SIG-M5 (cell line): ENCODE data around the gene ACTN4.

Experiments
- DNase-seq: peaks from one replicate; lab custom pipeline; 2025; lab: John Stamatoyannopoulos, UW

The ACTN4 gene

GRCh38 chr19:38635483-38636399 is 11.7 kb upstream of the ACTN4 start:
- no peak for DNase-seq

GRCh38 chr19:38638461-38638860 is 9.0 kb upstream of the ACTN4 start:
- no peak for DNase-seq

GRCh38 chr19:38639679-38640078 is 7.8 kb upstream of the ACTN4 start:
- no peak for DNase-seq

- DNase-seq = no peak
These were observed 7.1 kb upstream of the ACTN4 start for GRCh38 chr19:38640368-38640767.

- DNase-seq = no peak
These were observed 5.3 kb upstream of the ACTN4 start for GRCh38 chr19:38642176-38642575.

- DNase-seq = no peak
These were observed 2.7 kb upstream of the ACTN4 start for GRCh38 chr19:38644719-38645118.

GRCh38 chr19:38647966-38648768 is 718 bp downstream of the ACTN4 start:
- no peak for DNase-seq

- DNase-seq = no peak
These were observed 1.4 kb downstream of the ACTN4 start for GRCh38 chr19:38648769-38649304.

- no peak for DNase-seq
These were observed 2.1 kb downstream of the ACTN4 start for GRCh38 chr19:38649305-38650171.

GRCh38 chr19:38650172-38650775 is 2.8 kb downstream of the ACTN4 start:
- no peak for DNase-seq

GRCh38 chr19:38650911-38651584 is 3.6 kb downstream of the ACTN4 start:
- DNase-seq = peak; percentile 79

GRCh38 chr19:38653028-38653571 is 5.7 kb downstream of the ACTN4 start:
- DNase-seq = no peak

- no peak for DNase-seq
These were observed 7.2 kb downstream of the ACTN4 start for GRCh38 chr19:38654628-38655055.

GRCh38 chr19:38655148-38655824 is 7.8 kb downstream of the ACTN4 start:
- no peak for DNase-seq

- no peak for DNase-seq
These were observed 8.9 kb downstream of the ACTN4 start for GRCh38 chr19:38656171-38656981.

GRCh38 chr19:38657633-38658222 is 10.3 kb downstream of the ACTN4 start:
- no peak for DNase-seq

- DNase-seq = no peak
These were observed 11.2 kb downstream of the ACTN4 start for GRCh38 chr19:38658462-38659306.

- no peak for DNase-seq
These were observed 13.3 kb downstream of the ACTN4 start for GRCh38 chr19:38660724-38661123.
